Heart left ventricle (tissue), 16 donors: ENCODE data around the gene NLRP1. TPM values are rescaled to one million over a fixed set of nuclear protein-coding genes. Genes with fewer than 3 reads are reported as not detected.

Experiments
- ATAC-seq, 4 donors: fragments of 200-7000 bp; cut with Tn5 transposase; one replicate each; pipeline ENCODE4 v1.9.1; 2020 to 2022; ENCODE audit warnings: moderate library complexity in 4 of 4, mild to moderate bottlenecking in 3 of 4, moderate number of reproducible peaks in 1 of 4
- DNase-seq, 5 donors: peaks; one replicate each; pipeline ENCODE4 v3.0.0-alpha.2; 2020
- H3K27ac ChIP-seq, 12 donors: fragments of 200-600 bp; sonication (generic) in 4 of 12; one replicate each; pipeline versions ENCODE4 v1.5.0 to v1.8.0; 2016 to 2022; ENCODE audit warnings: mild to moderate bottlenecking in 2 of 12
- H3K27me3 ChIP-seq, 9 donors: fragments of 200-600 bp; sonication (generic) in 2 of 9; one replicate each; pipeline versions ENCODE4 v1.5.1 to v1.8.0; 2016 to 2022; ENCODE audit warnings: mild to moderate bottlenecking in 3 of 9
- H3K36me3 ChIP-seq, 9 donors: fragments of 200-600 bp; sonication (generic) in 2 of 9; one replicate each; pipeline versions ENCODE4 v1.5.0 to v1.8.0; 2018 to 2022; ENCODE audit warnings: mild to moderate bottlenecking in 2 of 9
- H3K4me1 ChIP-seq, 12 donors: fragments of 200-600 bp; sonication (generic) in 4 of 12; one replicate each; pipeline versions ENCODE4 v1.5.0 to v1.8.0; 2016 to 2022; ENCODE audit warnings: mild to moderate bottlenecking in 3 of 12
- H3K4me3 ChIP-seq, 12 donors: fragments of 200-600 bp; sonication (generic) in 4 of 12; one replicate each; pipeline versions ENCODE4 v1.5.0 to v1.8.0; 2017 to 2022; ENCODE audit warnings: mild to moderate bottlenecking in 9 of 12, moderate library complexity in 4 of 12
- H3K9me3 ChIP-seq, 12 donors: fragments of 200-600 bp; sonication (generic) in 4 of 12; one replicate each; pipeline versions ENCODE4 v1.5.0 to v1.8.0; 2016 to 2022; ENCODE audit warnings: mild to moderate bottlenecking in 1 of 12
- CTCF ChIP-seq, 12 donors: fragments of 200-600 bp; sonication (generic) in 4 of 12; IDR thresholded peaks; one replicate each; pipeline versions ENCODE4 v1.5.0 to v1.8.0; 2018 to 2022; ENCODE audit warnings: antibody characterized with exemption in 12 of 12, mild to moderate bottlenecking in 5 of 12
- POLR2A ChIP-seq, 2 donors: fragments of 450-650 bp; IDR thresholded peaks; one replicate each; pipeline ENCODE4 v1.6.1; 2017; ENCODE audit warnings: antibody characterized with exemption in 2 of 2, mild to moderate bottlenecking in 2 of 2, moderate library complexity in 2 of 2
- WGBS, 4 donors: extraction: QIAGEN DNeasy Blood & Tissue Kit in 2 of 4; methylation state at CpG; one replicate each; pipeline versions ENCODE4 v1.1.5 to v1.1.7; 2013 to 2018; 5-methylcytosine and 5-hydroxymethylcytosine counted together
- intact Hi-C, 10 donors: fragments of 100-400 bp; cut with DNase I; formaldehyde crosslinking; loops; one replicate each; pipeline versions ENCODE4 v1.11.1 to v1.14.2; 2022
- long read RNA-seq, 3 donors: library from polyadenylated mRNA; unstranded; transcript quantifications; one replicate each; pipeline ENCODE4 v2.0.0, GENCODE V29; 2020 to 2021
- polyA plus RNA-seq, 2 donors: library from polyadenylated mRNA; stranded (reverse); fragments of 200-250 nt; gene quantifications; one replicate each; pipeline ENCODE4 v1.2.3, GENCODE V29; 2013
- total RNA-seq, 9 donors: library from RNA; depleted of rRNA in 2 of 9; stranded (reverse); fragments of >200 nt in 2 of 9; fragmentation: NEBNext Ultra II Directional in 3 of 9; extraction: Animal tissue kit (Norgen Biotek cat#: 25700) in 3 of 9; gene quantifications; one replicate each; pipeline versions ENCODE4 v1.1.0 to v1.2.4, GENCODE V29; 2016 to 2023
- donor health status: ischemic (EF 13 %, LVEDD 7.1; RV severe dilation, severe dysfunction).
- donor health status: healthy with polysubstance abuse.
- donor health status: DM: no; HTN: yes; CAD: no.
- donor health status: DM: no; HTN: no; CAD: no.
- donor health status: ischemic (EF 25% LVEDD 6.9; RV normal size, moderate dysfunction).
- donor health status: ischemic (EF 25% LVEDD 5.7; RV mildly dilated, moderate dysfunction).
- donor health status: healthy.
- donor health status: DM: yes; HTN: yes; CAD: no.
- donor health status: ischemic (EF 35%, LVEDD 5.7; RV mildly dilated, moderate dysfunction).
- donor health status: nonischemic (EF 11% LVEDD 7.7; RV severe dilation, severe dysfunction).
- donor health status: DM: yes; HTN: yes; CAD: no.
- donor health status: PGD.
- donor health status: ischemic (EF 29% LVEDD 5.4; RV normal size, mild dysfunction).
- donor health status: nonischemic (EF 23%, LVEDD 6.1; RV moderate dilation, normal function).

The NLRP1 gene
- total RNA-seq (10 to 100 TPM in 4 of 9 donors, 1 to 10 TPM in 5; 3.8 to 16.7 (median 8.8) TPM), polyA plus RNA-seq (10 to 100 TPM in 1 of 2 donors, 1 to 10 TPM in 1; 5.3 to 12.8 TPM)
- long read RNA-seq, donor 1, partial matches to known transcripts = 5 of 10 reads
- long read RNA-seq, donor 1, other reads (novel, unspliced or antisense) = 5 of 10 reads
- long read RNA-seq, donor 2, partial matches to known transcripts = 1 of 5 reads
- long read RNA-seq, donor 2, other reads (novel, unspliced or antisense) = 4 of 5 reads
- long read RNA-seq, donor 3, partial matches to known transcripts = 1 of 4 reads
- long read RNA-seq, donor 3, other reads (novel, unspliced or antisense) = 2 of 4 reads

GRCh38 chr17:5584383-5585286 is at the start of gene NLRP1:
TSS of gene NLRP1 (minus strand) at chr17:5584509. CDS start at chr17:5583957, 552 bp downstream.
- 34 to 43% (median 36%) methylated on average over 12 to 14 of the region's 14 CpGs for WGBS, 4 donors
- H3K27me3 ChIP-seq = peaks cover 0 to 4% (median 0%) of the 10 kb centered on the region in 9 donors
- peak within 1 kb of the TSS; percentile 14 to 79 (median 61) for H3K4me3 ChIP-seq
- H3K36me3 ChIP-seq = peaks cover 0 to 31% (median 22%) of the 10 kb centered on the region in 9 donors
- intact Hi-C loops = loop anchor here in 5 of 10 donors (5.0 kb wide), 3 partner anchors 123 to 853 kb away; partner anchors contain the start of gene AIPL1 (in 3 of the 5)
- TF ChIP-seq POLR2A (IDR thresholded peaks at IDR 0.05) (peak in 1 of 2 donors; percentile 68), CTCF (IDR thresholded peaks at IDR 0.05) (no peak)
- DNase-seq = peak; percentile 89 to 93 (median 91)
- H3K9me3 ChIP-seq = no peaks in the 10 kb centered on the region
- peaks cover 4 to 64% (median 31%) of the 10 kb centered on the region in 12 donors for H3K4me1 ChIP-seq
- peak; percentile 92 to 96 (median 94) for ATAC-seq
- H3K27ac ChIP-seq = peak within 1 kb of the TSS; percentile 78 to 95 (median 85)

GRCh38 chr17:5631958-5632590 is 47.8 kb upstream of the NLRP1 start:
- TF ChIP-seq CTCF (IDR thresholded peaks at IDR 0.05) = no peak
- no peak for TF ChIP-seq POLR2A (IDR thresholded peaks at IDR 0.05)
- H3K27ac ChIP-seq = no peak overlapping the region
- H3K27me3 ChIP-seq = peaks cover 0 to 55% (median 5%) of the 10 kb centered on the region in 9 donors
- intact Hi-C loops = no loop called here
- no peak for ATAC-seq
- H3K36me3 ChIP-seq = no peaks in the 10 kb centered on the region
- no peaks in the 10 kb centered on the region for H3K9me3 ChIP-seq
- H3K4me3 ChIP-seq = no peak overlapping the region
- WGBS, 4 donors = 29 to 42% (median 35%) methylated on average over 2 to 3 of the region's 3 CpGs
- H3K4me1 ChIP-seq = no peaks in the 10 kb centered on the region
- DNase-seq = no peak

- H3K27ac ChIP-seq = no peak overlapping the region
- TF ChIP-seq CTCF (IDR thresholded peaks at IDR 0.05) = no peak
- no peak for TF ChIP-seq POLR2A (IDR thresholded peaks at IDR 0.05)
- H3K27me3 ChIP-seq = peaks cover 0 to 44% (median 5%) of the 10 kb centered on the region in 9 donors
- no peaks in the 10 kb centered on the region for H3K9me3 ChIP-seq
- DNase-seq = no peak
- H3K4me1 ChIP-seq = no peaks in the 10 kb centered on the region
- H3K36me3 ChIP-seq = no peaks in the 10 kb centered on the region
- no peak for ATAC-seq
- H3K4me3 ChIP-seq = no peak overlapping the region
- WGBS, 4 donors = 26 to 60% (median 49%) methylated on average over 2 of the region's 2 CpGs
- intact Hi-C loops = no loop called here
These were observed 46.1 kb upstream of the NLRP1 start for GRCh38 chr17:5630434-5630833.
